ENCODE measurements around the gene SERTM2.

DNA sequence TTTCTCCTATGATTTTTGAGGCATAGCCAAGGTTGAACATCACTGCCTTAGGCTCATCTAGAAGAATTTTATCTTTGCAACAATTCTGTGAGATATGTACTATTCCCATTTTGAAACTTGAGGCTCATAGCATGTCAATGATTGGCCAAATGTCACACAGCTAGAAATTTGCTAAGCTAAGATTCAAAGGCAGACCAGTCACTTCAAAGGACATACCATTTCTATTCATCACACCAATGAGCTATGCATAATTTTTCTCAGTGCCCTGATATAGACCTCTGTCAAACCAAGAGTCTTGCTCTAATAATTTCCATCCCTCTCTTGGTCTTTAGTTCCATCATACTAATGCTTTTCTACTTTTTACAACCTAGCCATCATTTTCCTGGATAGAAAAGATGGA lies 27.6 kb upstream of the SERTM2 start:
- no peak for TF ChIP-seq POLR2A (IDR thresholded peaks at IDR 0.05)
- TF ChIP-seq, protein P1, sequence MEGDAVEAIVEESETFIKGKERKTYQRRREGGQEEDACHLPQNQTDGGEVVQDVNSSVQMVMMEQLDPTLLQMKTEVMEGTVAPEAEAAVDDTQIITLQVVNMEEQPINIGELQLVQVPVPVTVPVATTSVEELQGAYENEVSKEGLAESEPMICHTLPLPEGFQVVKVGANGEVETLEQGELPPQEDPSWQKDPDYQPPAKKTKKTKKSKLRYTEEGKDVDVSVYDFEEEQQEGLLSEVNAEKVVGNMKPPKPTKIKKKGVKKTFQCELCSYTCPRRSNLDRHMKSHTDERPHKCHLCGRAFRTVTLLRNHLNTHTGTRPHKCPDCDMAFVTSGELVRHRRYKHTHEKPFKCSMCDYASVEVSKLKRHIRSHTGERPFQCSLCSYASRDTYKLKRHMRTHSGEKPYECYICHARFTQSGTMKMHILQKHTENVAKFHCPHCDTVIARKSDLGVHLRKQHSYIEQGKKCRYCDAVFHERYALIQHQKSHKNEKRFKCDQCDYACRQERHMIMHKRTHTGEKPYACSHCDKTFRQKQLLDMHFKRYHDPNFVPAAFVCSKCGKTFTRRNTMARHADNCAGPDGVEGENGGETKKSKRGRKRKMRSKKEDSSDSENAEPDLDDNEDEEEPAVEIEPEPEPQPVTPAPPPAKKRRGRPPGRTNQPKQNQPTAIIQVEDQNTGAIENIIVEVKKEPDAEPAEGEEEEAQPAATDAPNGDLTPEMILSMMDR (IDR thresholded peaks at IDR 0.05): no peak

Data from Peyer's patch (tissue), 4 donors.